ENCODE results near the gene ADO. TPM values are rescaled to one million over a fixed set of nuclear protein-coding genes. Genes with fewer than 3 reads are reported as not detected.

ADO gene
- polyA plus RNA-seq, 1 donor = 21.1 TPM

GRCh38 chr10:62810156-62810902, 5.8 kb downstream of the ADO start:
- Histone ChIP-seq H3K4me1 (ENCODE audit: control insufficient read depth, insufficient read depth, low read length) (peaks cover 21% of the 10 kb centered on the region), H3K9me3 (ENCODE audit: control insufficient read depth, low read depth, low read length) (peaks cover 4% of the 10 kb centered on the region), H3K27me3 (ENCODE audit: control insufficient read depth, insufficient read depth, low read length) (peaks cover 28% of the 10 kb centered on the region), H3K4me3 (ENCODE audit: low read length) (no peak overlapping the region), H3K36me3 (ENCODE audit: control insufficient read depth, insufficient read depth, low read length) (peaks cover 4% of the 10 kb centered on the region), H3K27ac (ENCODE audit: low read length) (no peak overlapping the region)
- WGBS (ENCODE audit: insufficient coverage, low lambda C conversion rate) = 100% methylated on average over 5 of the region's 8 CpGs
- DNase-seq = no peak

GRCh38 chr10:62811159-62811875, 6.8 kb downstream of the ADO start:
- peaks cover 4% of the 10 kb centered on the region for H3K36me3 ChIP-seq (ENCODE audit: control insufficient read depth, insufficient read depth, low read length)
- H3K27me3 ChIP-seq (ENCODE audit: control insufficient read depth, insufficient read depth, low read length) = peaks cover 36% of the 10 kb centered on the region
- DNase-seq = no peak
- H3K9me3 ChIP-seq (ENCODE audit: control insufficient read depth, low read depth, low read length) = peaks cover 4% of the 10 kb centered on the region
- peaks cover 24% of the 10 kb centered on the region for H3K4me1 ChIP-seq (ENCODE audit: control insufficient read depth, insufficient read depth, low read length)
- H3K4me3 ChIP-seq (ENCODE audit: low read length) = no peak overlapping the region
- 60% methylated on average over 1 of the region's 10 CpGs for WGBS (ENCODE audit: insufficient coverage, low lambda C conversion rate)
- no peak overlapping the region for H3K27ac ChIP-seq (ENCODE audit: low read length)

DNA sequence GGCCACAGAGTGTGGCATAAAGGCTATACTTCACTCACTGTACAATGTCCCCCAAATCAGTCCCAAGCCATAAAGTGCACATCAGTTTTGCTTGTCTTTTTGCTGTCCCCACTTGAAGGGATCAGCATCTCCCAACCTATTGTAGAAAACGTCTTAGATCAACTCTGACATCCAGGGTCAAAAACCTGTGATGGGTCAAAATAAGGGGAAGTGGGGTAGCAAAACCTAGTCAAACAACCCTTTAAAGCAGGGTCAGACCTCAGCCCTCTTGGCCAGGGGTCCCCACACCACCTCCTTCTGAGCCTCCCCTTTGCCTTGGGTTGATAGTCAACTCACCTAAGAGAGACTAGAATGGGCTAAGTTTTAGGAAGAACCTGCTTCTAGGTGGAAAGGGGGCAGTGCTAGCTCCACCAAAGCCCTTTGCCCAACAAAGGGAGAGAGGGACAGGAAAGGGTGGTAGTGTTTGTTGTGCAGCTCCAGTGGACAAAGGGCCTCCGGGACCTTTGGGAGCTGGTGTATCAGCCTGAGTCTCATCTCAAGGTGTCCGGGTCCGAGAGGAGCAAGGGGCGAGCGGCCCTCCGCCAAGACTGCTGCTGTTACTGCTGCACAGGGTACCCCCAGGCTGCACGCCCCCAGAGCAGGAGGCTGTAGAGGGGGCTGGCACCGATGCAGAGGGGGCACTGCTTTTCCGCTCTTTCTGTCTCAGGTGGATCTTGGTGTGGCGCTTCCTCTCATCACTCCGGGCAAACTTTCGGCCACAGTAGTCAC, 8.3 kb downstream of the ADO start:
- peaks cover 40% of the 10 kb centered on the region for H3K27me3 ChIP-seq (ENCODE audit: control insufficient read depth, insufficient read depth, low read length)
- no peak overlapping the region for H3K4me3 ChIP-seq (ENCODE audit: low read length)
- peaks cover 22% of the 10 kb centered on the region for H3K4me1 ChIP-seq (ENCODE audit: control insufficient read depth, insufficient read depth, low read length)
- no peak overlapping the region for H3K27ac ChIP-seq (ENCODE audit: low read length)
- H3K36me3 ChIP-seq (ENCODE audit: control insufficient read depth, insufficient read depth, low read length) = peaks cover 4% of the 10 kb centered on the region
- H3K9me3 ChIP-seq (ENCODE audit: control insufficient read depth, low read depth, low read length) = peaks cover 4% of the 10 kb centered on the region
- no peak for DNase-seq
- WGBS (ENCODE audit: insufficient coverage, low lambda C conversion rate) = no CpG with 5 or more reads among the region's 13 CpGs

DNA sequence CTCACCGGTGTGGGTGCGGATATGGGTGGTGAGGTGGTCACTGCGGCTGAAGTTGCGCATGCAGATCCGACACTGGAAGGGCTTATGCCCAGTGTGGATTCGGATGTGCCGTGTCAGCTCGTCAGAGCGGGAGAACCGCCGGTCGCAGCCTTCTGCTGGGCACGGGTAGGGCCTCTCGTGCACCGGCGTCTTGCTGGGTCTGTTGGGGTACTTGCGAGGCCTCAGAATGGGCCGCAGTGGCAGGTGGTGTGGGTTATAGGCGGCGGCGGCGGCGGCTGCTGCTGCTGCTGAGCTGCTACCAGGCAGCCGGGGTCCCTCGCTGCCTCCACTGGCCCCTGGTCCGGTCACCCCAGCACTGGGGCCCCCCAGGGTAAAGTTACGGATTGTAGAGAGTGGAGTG, 8.9 kb downstream of the ADO start:
- DNase-seq = no peak
- peaks cover 26% of the 10 kb centered on the region for H3K4me1 ChIP-seq (ENCODE audit: control insufficient read depth, insufficient read depth, low read length)
- H3K36me3 ChIP-seq (ENCODE audit: control insufficient read depth, insufficient read depth, low read length) = peaks cover 4% of the 10 kb centered on the region
- no CpG with 5 or more reads among the region's 27 CpGs for WGBS (ENCODE audit: insufficient coverage, low lambda C conversion rate)
- H3K9me3 ChIP-seq (ENCODE audit: control insufficient read depth, low read depth, low read length) = peaks cover 6% of the 10 kb centered on the region
- H3K4me3 ChIP-seq (ENCODE audit: low read length) = no peak overlapping the region
- H3K27me3 ChIP-seq (ENCODE audit: control insufficient read depth, insufficient read depth, low read length) = peaks cover 45% of the 10 kb centered on the region
- H3K27ac ChIP-seq (ENCODE audit: low read length) = no peak overlapping the region

DNA sequence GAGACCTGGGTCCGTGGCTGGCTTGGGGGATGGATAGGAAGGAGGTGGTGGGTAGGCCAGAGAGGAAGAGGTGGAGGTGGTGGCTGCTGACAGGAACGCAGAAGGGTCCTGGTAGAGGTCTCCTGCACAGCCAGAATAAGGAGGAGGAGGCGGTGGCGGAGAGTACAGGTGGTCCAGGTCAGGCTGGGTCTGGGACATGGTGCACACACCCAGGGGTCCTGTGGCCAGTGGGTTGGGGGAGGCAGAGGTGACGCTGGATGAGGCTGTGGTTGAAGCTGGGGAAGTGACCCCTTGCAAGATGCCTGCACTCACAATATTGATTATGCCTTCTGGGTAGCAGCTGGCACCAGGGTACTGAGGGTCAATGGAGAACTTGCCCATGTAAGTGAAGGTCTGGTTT, 9.5 kb downstream of the ADO start:
- WGBS (ENCODE audit: insufficient coverage, low lambda C conversion rate) = no CpG with 5 or more reads among the region's 5 CpGs

GRCh38 chr10:62814756-62815380, 10.3 kb downstream of the ADO start:
- Histone ChIP-seq H3K4me1 (ENCODE audit: control insufficient read depth, insufficient read depth, low read length) (peaks cover 23% of the 10 kb centered on the region), H3K36me3 (ENCODE audit: control insufficient read depth, insufficient read depth, low read length) (no peaks in the 10 kb centered on the region), H3K27ac (ENCODE audit: low read length) (no peak overlapping the region), H3K9me3 (ENCODE audit: control insufficient read depth, low read depth, low read length) (peaks cover 7% of the 10 kb centered on the region), H3K27me3 (ENCODE audit: control insufficient read depth, insufficient read depth, low read length) (peaks cover 58% of the 10 kb centered on the region), H3K4me3 (ENCODE audit: low read length) (peak overlapping the region; percentile 31)
- no peak for DNase-seq
- 7% methylated on average over 3 of the region's 54 CpGs for WGBS (ENCODE audit: insufficient coverage, low lambda C conversion rate)

More for the DNA sequence above, 9.5 kb downstream of the ADO start:
- peaks cover 7% of the 10 kb centered on the region for H3K9me3 ChIP-seq (ENCODE audit: control insufficient read depth, low read depth, low read length)
- H3K36me3 ChIP-seq (ENCODE audit: control insufficient read depth, insufficient read depth, low read length) = no peaks in the 10 kb centered on the region
- DNase-seq = no peak
- no peak overlapping the region for H3K4me3 ChIP-seq (ENCODE audit: low read length)
- H3K27ac ChIP-seq (ENCODE audit: low read length) = no peak overlapping the region
- peaks cover 23% of the 10 kb centered on the region for H3K4me1 ChIP-seq (ENCODE audit: control insufficient read depth, insufficient read depth, low read length)
- peaks cover 49% of the 10 kb centered on the region for H3K27me3 ChIP-seq (ENCODE audit: control insufficient read depth, insufficient read depth, low read length)

DNA sequence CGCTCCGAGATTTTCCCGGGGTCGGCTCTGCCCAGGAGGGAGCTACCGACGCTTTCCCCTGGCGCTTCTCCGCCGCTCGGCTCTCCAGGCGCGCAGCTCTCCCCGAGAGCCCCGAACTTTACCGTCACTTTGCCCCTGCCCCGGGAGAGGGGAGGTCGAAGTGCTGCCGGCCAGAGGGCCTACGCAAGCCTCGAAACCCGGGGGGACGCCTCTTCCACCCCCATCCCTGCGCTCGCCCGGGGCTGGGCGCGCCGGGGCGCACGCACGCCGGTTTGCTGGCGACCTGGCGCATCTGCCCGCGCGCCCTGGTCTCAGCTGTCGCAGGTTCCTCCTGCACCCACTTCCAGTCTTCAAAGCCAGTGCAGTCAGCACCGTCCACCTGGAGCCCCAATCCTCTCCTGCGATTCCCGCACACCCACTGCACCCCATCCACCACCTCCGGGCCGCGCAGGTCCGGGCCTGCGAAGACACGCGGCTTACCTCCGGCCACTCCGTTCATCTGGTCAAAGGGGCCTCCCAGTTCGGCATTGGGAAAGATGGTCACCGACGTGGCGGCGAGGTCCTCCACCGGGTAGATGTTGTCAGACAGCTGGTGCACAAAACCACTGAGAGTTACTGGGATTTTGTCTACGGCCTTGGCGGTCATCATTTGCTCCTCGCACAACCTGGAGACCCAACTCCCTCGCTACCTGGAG, 11.0 kb downstream of the ADO start:
- no peaks in the 10 kb centered on the region for H3K36me3 ChIP-seq (ENCODE audit: control insufficient read depth, insufficient read depth, low read length)
- H3K27ac ChIP-seq (ENCODE audit: low read length) = no peak overlapping the region

DNA sequence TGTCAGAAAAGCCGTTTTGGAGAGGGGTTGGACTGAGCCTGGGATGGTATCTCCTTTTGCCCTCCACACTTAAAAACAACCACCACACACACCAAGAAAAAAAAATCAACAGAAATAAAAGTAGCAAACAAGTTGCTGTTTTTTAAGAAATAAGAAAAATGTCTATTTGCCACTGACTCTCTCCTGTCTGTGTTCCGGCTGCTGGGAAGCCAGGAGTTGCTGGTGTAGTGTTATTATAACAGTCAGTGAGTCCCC, 11.5 kb downstream of the ADO start:
- DNase-seq = no peak
- H3K27me3 ChIP-seq (ENCODE audit: control insufficient read depth, insufficient read depth, low read length) = peaks cover 69% of the 10 kb centered on the region
- peaks cover 7% of the 10 kb centered on the region for H3K9me3 ChIP-seq (ENCODE audit: control insufficient read depth, low read depth, low read length)
- peaks cover 23% of the 10 kb centered on the region for H3K4me1 ChIP-seq (ENCODE audit: control insufficient read depth, insufficient read depth, low read length)
- no peak overlapping the region for H3K27ac ChIP-seq (ENCODE audit: low read length)
- peak overlapping the region; percentile 80 for H3K4me3 ChIP-seq (ENCODE audit: low read length)
- WGBS (ENCODE audit: insufficient coverage, low lambda C conversion rate) = 0% methylated on average over 1 of the region's 2 CpGs
- no peaks in the 10 kb centered on the region for H3K36me3 ChIP-seq (ENCODE audit: control insufficient read depth, insufficient read depth, low read length)

More for the DNA sequence above, 11.0 kb downstream of the ADO start:
- peaks cover 7% of the 10 kb centered on the region for H3K9me3 ChIP-seq (ENCODE audit: control insufficient read depth, low read depth, low read length)
- peaks cover 23% of the 10 kb centered on the region for H3K4me1 ChIP-seq (ENCODE audit: control insufficient read depth, insufficient read depth, low read length)
- peak overlapping the region; percentile 80 for H3K4me3 ChIP-seq (ENCODE audit: low read length)
- no CpG with 5 or more reads among the region's 60 CpGs for WGBS (ENCODE audit: insufficient coverage, low lambda C conversion rate)
- H3K27me3 ChIP-seq (ENCODE audit: control insufficient read depth, insufficient read depth, low read length) = peaks cover 64% of the 10 kb centered on the region
- peak in 1 of 2 donors; percentile 67 for DNase-seq

GRCh38 chr10:62816331-62817120, 12.0 kb downstream of the ADO start, which contains the start of gene EGR2:
Gene EGR2, minus strand, starts transcription at chr10:62816366. Its CDS starts 337 bp downstream, at chr10:62816029.
- H3K9me3 ChIP-seq (ENCODE audit: control insufficient read depth, low read depth, low read length) = peaks cover 7% of the 10 kb centered on the region
- no peaks in the 10 kb centered on the region for H3K36me3 ChIP-seq (ENCODE audit: control insufficient read depth, insufficient read depth, low read length)
- H3K4me3 ChIP-seq (ENCODE audit: low read length) = peak within 1 kb of the TSS; percentile 80
- H3K27ac ChIP-seq (ENCODE audit: low read length) = peak within 1 kb of the TSS; percentile 94
- peaks cover 23% of the 10 kb centered on the region for H3K4me1 ChIP-seq (ENCODE audit: control insufficient read depth, insufficient read depth, low read length)
- 0% methylated on average over 2 of the region's 53 CpGs for WGBS (ENCODE audit: insufficient coverage, low lambda C conversion rate)
- H3K27me3 ChIP-seq (ENCODE audit: control insufficient read depth, insufficient read depth, low read length) = peaks cover 72% of the 10 kb centered on the region
- DNase-seq = peak; percentile 95 to 98
